ENCODE measurements around the gene DCUN1D2.
A peak's percentile ranks its signal among the peaks of the same experiment; 100 is the strongest.

The DCUN1D2 gene

DNA sequence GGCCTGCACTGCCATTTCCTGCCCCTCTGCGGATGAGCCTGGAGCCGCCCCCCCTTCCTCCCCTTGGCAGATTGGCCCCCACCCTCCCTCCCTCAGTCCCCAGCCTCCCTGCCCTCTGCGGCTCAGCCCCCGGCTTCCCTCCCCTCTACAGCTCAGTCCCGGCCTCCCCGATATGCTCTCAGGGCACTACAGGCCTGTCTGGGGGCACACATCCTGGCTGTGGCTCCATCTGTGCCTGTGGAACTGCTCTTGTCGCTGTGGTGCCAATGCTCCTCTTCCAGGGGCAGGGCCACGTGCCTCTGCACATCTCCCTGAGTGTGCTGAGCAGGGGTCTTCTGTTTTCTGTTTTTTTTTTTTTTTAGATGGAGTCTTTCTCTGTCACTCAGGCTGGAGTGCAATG lies 76.2 kb downstream of the DCUN1D2 start:
- peaks cover 19% of the 10 kb centered on the region for H3K36me3 ChIP-seq
- no peak overlapping the region for H3K4me3 ChIP-seq
- H3K27me3 ChIP-seq, result peaks cover 35% of the 10 kb centered on the region
- peak overlapping the region; percentile 89 for H3K4me2 ChIP-seq
- H3K4me1 ChIP-seq, result peaks cover 90% of the 10 kb centered on the region
- peaks cover 16% of the 10 kb centered on the region for H3K9me3 ChIP-seq
- H3K27ac ChIP-seq, result peak overlapping the region; percentile 87
- peaks cover 10% of the 10 kb centered on the region; the same call in 1 of the 2 replicates for H4K20me1 ChIP-seq
- no peak for TF ChIP-seq Cebpa-rat (IDR thresholded peaks at IDR 0.05)
- H3K9ac ChIP-seq, result peak overlapping the region; percentile 73

DNA sequence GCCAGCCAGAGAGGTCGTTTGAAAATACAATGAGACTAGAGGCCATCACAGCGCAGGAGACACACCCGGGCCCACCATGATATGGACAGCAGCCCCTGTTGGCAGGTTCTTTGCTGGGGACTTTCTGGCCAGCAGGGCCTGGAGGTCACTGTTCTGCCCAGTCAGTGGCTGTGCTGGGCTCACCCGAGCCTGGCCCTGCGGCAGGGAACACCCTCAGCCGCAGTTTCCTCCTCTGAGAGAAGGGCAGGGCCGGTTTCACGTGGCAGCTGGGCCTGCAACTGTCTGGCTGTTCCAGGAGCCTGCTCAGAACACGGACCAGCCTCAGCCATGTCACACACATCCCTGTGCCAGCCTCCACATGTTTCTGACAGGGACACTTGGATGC lies 76.6 kb downstream of the DCUN1D2 start:
- H3K27me3 ChIP-seq, result peaks cover 35% of the 10 kb centered on the region
- peaks cover 94% of the 10 kb centered on the region for H3K4me1 ChIP-seq
- H3K9me3 ChIP-seq, result peaks cover 18% of the 10 kb centered on the region
- peak overlapping the region; percentile 73 for H3K9ac ChIP-seq
- peaks cover 19% of the 10 kb centered on the region for H3K36me3 ChIP-seq
- no peak overlapping the region for H3K4me3 ChIP-seq
- peak overlapping the region; percentile 89 for H3K4me2 ChIP-seq
- H4K20me1 ChIP-seq, result peaks cover 10% of the 10 kb centered on the region; the same call in 1 of the 2 replicates
- H3K27ac ChIP-seq, result peak overlapping the region; percentile 87
- no peak for TF ChIP-seq Cebpa-rat (IDR thresholded peaks at IDR 0.05)

DNA sequence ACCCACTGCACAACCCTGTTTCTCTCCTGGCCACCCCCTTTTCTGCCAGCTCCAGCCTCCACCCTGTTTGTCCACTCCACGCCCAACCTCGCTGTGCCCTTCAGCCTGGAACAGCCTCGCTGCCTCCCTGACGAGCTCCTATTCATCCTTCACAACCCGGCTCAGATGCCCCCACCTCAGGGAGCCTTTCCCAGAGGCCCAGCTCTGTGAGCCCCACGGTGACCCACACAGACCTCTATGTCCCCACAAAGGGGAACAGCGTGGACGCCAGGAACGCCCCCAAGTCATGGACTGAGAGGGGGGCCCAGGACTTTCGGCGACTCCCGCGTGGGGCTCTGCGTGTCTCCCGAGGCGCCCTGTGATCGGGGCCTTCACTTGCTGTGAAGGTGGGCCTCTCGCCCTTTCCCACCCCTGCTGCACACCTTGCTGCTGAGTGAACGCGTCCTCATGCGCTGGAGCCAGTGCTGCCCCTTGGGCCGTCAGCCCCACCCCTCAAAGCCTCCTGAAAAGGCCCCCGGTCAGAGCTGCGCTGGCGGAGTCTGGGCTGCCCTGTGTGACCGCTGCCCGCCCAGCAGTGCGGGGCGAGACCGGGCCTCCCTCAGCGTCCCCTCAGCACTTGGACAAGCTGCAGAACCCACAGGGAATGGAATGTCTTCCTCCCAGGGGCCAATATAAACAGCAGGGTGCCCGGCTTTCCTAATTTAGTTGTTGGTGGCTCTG lies 77.2 kb downstream of the DCUN1D2 start:
- H3K27me3 ChIP-seq, result peaks cover 31% of the 10 kb centered on the region
- H3K4me1 ChIP-seq, result peaks cover 96% of the 10 kb centered on the region
- H3K27ac ChIP-seq, result peak overlapping the region; percentile 87
- peaks cover 10% of the 10 kb centered on the region; the same call in 1 of the 2 replicates for H4K20me1 ChIP-seq
- H3K4me2 ChIP-seq, result peak overlapping the region; percentile 89
- H3K9ac ChIP-seq, result peak overlapping the region; percentile 73
- TF ChIP-seq Cebpa-rat (IDR thresholded peaks at IDR 0.05), result no peak
- peaks cover 18% of the 10 kb centered on the region for H3K9me3 ChIP-seq
- H3K4me3 ChIP-seq, result no peak overlapping the region
- peaks cover 19% of the 10 kb centered on the region for H3K36me3 ChIP-seq

DNA sequence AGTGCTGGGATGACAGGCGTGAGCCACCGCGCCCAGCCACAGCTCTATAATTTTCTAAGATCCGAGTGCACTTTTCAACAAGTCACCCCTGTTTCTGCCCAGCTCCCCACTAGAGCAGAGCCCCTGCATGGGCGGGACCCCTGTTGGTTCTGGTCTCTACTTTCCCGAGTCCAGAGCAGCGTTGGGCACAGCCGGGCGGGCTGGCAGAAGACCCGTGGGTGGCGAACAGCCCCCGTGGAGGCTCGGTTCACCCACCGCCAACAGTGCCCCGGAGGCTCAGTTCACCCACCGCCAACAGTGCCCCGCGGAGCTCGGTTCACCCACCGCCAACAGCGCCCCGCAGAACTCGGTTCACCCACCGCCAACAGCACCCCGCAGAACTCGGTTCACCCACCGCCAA lies 78.1 kb downstream of the DCUN1D2 start:
- Histone ChIP-seq H3K27ac (no peak overlapping the region), H3K9me3 (peaks cover 18% of the 10 kb centered on the region), H3K27me3 (peaks cover 22% of the 10 kb centered on the region), H3K9ac (no peak overlapping the region), H4K20me1 (peaks cover 6% of the 10 kb centered on the region; the same call in 1 of the 2 replicates), H3K4me2 (no peak overlapping the region), H3K4me1 (peaks cover 96% of the 10 kb centered on the region), H3K4me3 (no peak overlapping the region), H3K36me3 (peaks cover 19% of the 10 kb centered on the region)
- TF ChIP-seq Cebpa-rat (IDR thresholded peaks at IDR 0.05), result no peak

DNA sequence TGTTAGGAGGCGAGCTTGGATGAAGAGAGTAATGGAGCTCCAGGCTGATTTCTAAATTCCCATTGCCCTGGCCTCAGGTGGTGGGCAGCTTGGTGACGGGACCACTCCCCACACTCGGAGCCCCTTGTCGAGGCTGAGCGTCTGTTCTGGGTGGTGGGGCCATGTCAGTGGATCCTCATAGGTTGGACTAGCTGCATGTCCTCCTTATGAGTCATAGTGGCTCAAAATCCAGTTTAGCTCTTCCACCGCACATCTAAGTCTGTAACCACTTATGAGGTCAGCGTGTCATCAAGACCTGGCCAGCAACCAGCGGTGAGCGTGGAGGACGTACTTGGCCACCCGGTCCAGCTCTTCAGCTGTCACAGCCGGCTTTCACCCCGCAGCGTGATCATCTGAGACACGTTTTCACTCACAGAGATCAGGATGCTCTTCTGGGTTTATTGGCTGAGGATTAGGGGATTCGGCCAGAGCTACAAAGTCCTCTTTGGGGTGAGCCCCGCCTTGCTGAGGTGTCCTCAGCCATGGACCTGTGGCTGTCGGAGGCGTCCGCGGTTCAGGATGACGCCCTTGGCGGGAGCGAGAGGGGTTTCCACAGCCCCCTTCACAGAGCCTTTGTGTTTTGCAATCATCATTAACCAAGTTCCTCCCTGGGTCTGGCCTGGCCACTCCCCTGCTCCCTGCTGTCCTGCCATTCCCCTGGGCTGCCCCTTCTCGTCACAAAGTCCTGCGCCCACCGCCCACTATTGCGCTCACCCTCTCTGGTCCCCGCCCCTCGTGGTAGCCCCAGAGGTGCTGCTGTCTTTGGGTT lies 79.1 kb downstream of the DCUN1D2 start:
- Histone ChIP-seq H3K9me3 (peaks cover 18% of the 10 kb centered on the region), H3K27me3 (peaks cover 12% of the 10 kb centered on the region), H3K4me3 (peak overlapping the region; percentile 68), H3K9ac (peak overlapping the region; percentile 88), H3K4me2 (peak overlapping the region; percentile 99), H3K4me1 (peaks cover 96% of the 10 kb centered on the region), H3K36me3 (peaks cover 19% of the 10 kb centered on the region), H3K27ac (peak overlapping the region; percentile 96), H4K20me1 (no peaks in the 10 kb centered on the region)
- no peak for TF ChIP-seq Cebpa-rat (IDR thresholded peaks at IDR 0.05)

DNA sequence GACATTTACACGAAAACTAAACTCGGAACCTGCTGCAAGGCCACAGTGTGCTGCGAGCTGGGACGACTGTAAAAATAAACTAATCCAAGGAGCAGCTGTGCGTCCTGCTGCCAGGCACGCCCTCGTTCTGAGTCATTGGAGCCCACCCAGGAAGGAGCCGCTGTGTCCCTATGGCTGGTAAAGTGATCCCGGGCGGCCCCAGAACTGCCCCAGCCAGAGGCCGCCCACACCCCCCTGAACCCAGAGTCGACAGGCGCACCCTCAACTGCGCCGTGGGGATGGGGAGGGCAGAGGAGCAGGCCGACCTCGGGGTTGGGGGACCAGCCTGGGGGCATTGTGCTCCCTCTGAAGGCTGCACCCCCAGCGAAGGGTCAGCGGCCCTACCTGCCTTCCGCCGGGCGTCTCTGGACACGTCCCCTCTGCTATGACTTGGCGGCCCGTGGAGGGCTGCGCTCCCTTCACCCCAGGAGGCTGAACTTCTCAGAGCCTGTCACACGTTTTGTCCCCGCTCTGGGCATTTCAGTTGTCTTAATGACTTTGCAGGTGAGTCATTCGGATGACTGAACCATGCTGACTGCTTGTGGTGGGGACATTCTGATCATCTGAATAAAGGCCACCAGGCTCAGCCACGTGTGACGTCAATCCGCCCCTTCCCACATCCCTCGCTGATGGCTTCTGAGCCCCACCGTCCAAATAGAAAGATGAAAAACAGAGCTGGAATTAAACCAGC lies 79.9 kb downstream of the DCUN1D2 start:
- TF ChIP-seq Cebpa-rat (IDR thresholded peaks at IDR 0.05), result no peak
- H3K4me1 ChIP-seq, result peaks cover 96% of the 10 kb centered on the region
- peak overlapping the region; percentile 99 for H3K4me2 ChIP-seq

DNA sequence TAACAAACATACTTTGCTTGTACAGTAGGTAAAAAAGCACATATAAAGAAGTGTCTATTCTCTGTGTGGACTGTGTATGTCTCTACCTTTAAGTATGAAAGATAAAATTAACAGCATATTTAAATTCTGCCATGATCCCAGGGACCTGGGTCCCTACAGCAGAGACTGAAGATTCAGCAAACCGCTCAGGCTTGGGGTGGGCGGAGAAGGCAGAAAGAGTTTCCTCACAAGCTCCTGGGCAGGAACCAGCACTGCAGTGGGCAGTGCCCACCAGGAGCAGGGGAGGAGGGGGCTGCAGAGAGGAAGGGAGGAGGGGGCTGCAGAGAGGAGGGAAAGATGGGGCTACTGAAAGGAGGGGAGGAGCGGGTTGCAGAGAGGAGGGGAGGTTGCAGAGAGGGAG lies 81.9 kb downstream of the DCUN1D2 start:
- Histone ChIP-seq H3K27me3 (no peaks in the 10 kb centered on the region), H3K4me3 (peak overlapping the region; percentile 68)

More for the DNA sequence above, 79.9 kb downstream of the DCUN1D2 start:
- Histone ChIP-seq H3K9ac (peak overlapping the region; percentile 88), H3K9me3 (peaks cover 18% of the 10 kb centered on the region), H3K36me3 (peaks cover 19% of the 10 kb centered on the region), H3K27ac (peak overlapping the region; percentile 96), H3K27me3 (peaks cover 4% of the 10 kb centered on the region), H3K4me3 (peak overlapping the region; percentile 68), H4K20me1 (no peaks in the 10 kb centered on the region)

DNA sequence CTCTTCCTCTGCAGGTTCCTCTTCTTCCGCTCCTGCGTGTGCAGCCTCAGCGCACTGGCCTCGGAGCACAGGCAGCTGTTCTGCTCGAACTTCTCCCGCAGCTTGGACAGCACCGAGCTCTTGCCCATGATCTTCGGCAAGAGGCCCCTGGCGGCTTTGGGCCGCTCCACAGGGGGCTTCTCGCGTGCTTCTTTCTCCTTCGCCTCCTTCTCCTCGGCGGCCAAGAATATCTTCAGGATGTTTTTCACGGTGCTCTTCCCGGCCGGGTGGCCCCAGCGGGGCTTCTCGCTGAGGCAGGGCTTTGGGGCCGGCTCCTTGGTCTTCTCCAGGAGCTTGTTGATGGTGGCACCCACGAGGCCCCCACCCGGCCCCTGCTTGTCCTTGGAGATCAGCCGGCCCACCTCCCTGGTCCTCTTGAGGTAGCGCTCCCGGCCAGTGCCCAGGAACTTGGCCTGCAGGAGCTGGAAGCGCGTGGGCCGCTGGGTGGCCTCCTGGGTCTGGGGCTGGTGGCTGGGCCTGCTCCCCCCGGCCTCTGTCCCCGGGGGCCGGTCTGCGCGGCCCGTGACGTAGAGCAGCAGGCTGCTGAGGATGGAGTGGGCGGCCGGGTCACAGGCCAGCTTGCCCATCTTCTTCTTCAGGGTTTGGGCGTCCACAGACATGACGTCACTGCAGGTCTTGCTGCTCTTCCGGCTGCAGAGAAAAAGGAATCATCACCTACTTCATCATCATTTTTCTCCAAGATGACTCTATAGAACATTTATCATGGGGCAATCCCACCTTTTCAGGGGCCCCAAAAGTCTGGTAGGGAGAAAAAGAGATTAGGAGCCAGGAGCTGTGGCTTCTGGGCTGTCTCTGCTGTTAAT lies 82.7 kb downstream of the DCUN1D2 start:
- peaks cover 97% of the 10 kb centered on the region for H3K4me1 ChIP-seq
- H4K20me1 ChIP-seq, result no peaks in the 10 kb centered on the region
- H3K9ac ChIP-seq, result peak overlapping the region; percentile 87
- H3K9me3 ChIP-seq, result peaks cover 12% of the 10 kb centered on the region
- peak overlapping the region; percentile 68 for H3K4me3 ChIP-seq
- H3K36me3 ChIP-seq, result peaks cover 11% of the 10 kb centered on the region
- peak overlapping the region; percentile 99 for H3K4me2 ChIP-seq
- peak overlapping the region; percentile 96 for H3K27ac ChIP-seq
- no peaks in the 10 kb centered on the region for H3K27me3 ChIP-seq
- no peak for TF ChIP-seq Cebpa-rat (IDR thresholded peaks at IDR 0.05)

More for the DNA sequence above, 81.9 kb downstream of the DCUN1D2 start:
- H3K36me3 ChIP-seq, result peaks cover 18% of the 10 kb centered on the region
- H3K9me3 ChIP-seq, result peaks cover 18% of the 10 kb centered on the region
- peak overlapping the region; percentile 87 for H3K9ac ChIP-seq
- no peak for TF ChIP-seq Cebpa-rat (IDR thresholded peaks at IDR 0.05)
- H3K4me1 ChIP-seq, result peaks cover 96% of the 10 kb centered on the region
- peak overlapping the region; percentile 99 for H3K4me2 ChIP-seq
- H4K20me1 ChIP-seq, result no peaks in the 10 kb centered on the region
- H3K27ac ChIP-seq, result peak overlapping the region; percentile 96
